GM21717 (cell line): ENCODE data around the gene GSN.

ENCODE experiments used
- ATAC-seq: cut with Tn5 transposase; IDR thresholded peaks from one replicate; pipeline ENCODE4 v1.9.1; 2021; ENCODE audit warnings: mild to moderate bottlenecking, moderate library complexity; ENCODE audit not compliant: unreplicated experiment

Gene GSN

DNA sequence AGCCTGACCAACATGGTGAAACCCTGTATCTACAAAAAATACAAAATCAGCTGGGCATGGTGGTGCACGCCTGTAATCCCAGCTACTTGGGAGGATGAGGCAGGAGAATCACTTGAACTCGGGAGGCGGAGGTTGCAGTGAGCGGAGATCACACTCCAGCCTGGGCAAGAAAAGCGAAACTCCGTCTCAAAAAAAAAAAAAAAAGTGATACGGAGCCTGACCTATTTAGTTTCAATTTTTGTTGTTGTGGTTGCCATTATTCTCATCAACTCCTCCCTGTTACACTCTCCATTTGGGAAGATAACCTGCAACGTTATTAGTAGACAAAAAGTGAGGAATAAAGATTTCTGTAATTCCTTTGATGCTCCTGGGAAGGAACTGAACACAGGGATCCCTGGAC is 100.8 kb downstream of the GSN start:
- ATAC-seq = no peak

DNA sequence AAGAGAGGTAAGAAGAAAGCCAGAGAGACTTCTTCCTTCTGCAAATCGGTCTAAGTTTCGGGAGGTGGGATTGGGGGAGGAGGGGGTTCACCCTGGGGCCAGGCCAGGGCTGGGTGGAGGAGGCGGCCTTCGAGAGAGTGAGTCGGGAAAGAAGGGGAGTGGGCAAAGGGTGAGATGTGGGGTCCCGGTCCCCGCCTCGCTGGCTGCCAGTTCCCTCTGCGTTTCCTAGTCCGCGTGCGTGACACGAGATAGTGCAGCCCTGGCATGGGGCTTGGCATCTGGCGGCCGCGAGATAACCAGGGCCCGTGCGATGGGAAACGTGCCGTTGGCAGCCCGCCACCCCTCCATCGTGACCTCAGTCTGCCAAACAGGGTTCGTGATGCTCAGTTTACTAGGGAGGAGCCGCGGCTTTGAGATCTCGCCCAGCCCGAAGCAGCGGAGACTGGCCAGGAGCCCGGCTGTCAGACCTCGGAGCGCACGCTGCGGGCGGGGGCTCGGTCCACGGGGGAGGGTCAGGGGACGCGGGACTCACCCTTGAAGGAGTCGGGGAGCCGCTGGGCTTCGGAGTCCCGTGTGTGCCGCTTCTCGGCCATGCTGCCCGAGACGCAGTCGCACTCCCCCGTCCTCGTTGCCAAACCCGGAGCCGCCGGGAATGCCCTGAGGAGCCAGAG is 101.8 kb downstream of the GSN start, which contains the start of gene STOM:
Gene STOM (minus strand): TSS at position 656 of the 671 bp plus-strand sequence. CDS start 63 bp downstream, at position 593.
- peak; percentile 59 for ATAC-seq

DNA sequence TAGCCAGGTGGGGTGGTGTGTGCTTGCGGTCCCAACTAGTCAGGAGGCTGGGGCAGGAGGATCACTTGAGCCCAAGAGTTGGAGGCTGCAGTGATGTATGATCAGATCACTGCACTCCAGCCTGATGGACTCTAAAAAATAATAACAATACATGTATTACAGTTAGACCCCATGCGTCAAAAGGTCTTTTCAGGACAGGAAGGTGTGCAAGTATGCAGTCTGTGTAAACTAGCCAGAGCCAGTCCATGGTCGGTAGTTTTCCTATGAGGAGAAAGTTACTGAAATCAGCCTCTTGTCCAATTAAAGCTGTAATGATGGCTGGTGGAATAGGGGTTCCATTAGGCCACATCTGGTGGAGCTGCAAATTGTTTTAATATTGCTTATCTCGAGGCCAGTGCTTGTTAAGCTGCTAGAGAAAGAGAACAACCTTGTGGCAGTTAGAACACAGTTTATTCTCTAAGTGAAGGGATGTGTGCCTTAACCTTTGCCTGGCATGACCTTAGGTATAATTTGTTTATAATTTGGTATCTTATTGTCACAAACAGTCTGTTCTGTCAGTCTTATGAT is 103.6 kb downstream of the GSN start:
- ATAC-seq = no peak

DNA sequence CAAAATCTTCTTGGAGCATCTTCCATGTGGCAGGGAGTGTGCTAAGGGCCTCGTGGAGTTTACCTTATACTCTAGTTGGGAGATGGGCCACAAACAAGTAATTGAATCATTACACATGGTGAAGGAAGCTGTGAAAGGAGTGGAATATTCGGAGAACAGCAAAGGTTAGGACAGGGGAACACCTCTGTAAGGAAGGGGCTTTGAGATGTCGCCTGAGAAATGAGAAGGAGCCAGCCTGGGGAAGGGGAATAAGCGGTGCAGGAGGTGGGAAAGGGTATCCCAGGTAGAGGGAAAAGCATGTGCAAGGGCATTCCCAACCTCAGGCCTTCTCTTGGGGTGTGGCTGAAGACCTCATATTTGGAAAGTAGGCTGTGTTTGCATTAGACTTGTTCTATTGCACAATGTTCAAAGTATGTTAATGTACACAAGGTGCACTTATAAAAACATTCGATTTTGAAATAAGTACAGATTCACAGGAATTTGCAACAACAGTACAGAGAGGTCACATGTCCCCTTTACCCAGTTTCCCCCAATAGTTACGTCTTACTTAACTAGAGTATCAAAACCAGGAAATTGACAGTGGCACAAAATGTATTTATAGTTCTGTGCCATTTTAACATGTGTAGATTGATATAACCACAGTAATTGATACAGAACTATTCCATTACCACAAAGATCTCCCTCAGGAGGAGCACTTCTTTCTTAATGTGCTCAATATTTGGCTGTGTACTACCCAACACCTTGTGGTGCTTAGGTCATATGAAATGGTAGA is 104.5 kb downstream of the GSN start:
- no peak for ATAC-seq

DNA sequence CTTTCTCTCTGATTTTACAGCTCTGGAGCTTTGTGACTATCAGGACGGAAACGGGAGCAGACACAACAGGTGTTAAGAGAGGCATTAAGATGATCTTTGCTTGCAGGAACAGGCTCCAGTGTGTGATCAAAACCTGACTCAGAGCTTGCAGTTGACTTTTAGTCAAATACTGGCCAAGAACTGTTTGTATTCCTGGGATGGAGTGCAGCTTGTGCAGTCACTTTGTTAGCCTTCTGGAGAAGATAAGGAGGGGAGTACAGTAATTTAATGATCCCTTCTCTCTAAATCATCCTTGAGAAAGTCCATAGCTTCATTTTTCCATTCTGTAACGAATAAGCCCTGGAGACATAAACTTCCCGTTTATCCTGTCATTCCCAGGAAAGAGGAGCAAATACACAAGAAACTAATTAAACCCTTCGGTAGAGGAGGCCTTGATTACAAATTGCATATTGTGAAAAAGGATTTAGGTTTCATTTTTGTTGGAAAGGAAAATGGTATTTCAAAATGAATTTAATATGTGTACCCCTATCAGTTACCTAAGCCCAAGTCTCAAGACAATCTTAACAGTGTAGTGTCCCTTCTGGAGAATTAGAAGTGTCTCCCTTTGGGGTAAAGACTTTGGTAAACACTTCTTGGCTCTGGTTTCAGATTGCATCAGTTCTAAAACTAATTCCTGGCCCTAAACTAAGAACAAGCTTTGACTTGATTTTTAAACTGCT is 105.2 kb downstream of the GSN start:
- no peak for ATAC-seq

DNA sequence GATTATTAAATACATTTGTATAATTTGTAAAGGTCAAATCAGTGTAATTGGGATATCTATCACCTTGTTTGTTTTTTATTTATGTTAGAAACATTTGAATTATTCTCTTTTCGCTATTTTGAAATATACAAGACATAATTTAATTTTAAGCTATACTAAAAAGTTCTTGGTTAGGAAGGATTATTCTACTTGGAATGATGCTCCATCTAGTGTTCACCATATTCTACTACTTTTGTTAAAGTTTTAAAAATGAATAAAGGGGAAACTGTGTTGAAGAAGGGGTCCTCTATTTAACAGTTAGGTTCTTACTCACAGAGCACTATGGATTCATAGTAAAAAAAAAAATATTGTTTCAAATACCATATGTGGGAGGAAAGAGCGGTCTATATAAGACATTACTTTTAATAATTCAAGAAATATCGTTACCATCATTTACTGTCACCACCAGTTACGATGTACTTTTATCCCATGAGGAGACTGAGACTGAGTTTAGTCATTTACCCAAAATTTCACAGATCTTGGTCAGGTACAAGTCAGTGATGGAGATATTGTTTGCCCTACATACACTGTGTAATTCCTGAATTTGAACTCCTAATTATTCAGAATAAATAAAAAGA is 108.4 kb downstream of the GSN start:
- no peak for ATAC-seq

DNA sequence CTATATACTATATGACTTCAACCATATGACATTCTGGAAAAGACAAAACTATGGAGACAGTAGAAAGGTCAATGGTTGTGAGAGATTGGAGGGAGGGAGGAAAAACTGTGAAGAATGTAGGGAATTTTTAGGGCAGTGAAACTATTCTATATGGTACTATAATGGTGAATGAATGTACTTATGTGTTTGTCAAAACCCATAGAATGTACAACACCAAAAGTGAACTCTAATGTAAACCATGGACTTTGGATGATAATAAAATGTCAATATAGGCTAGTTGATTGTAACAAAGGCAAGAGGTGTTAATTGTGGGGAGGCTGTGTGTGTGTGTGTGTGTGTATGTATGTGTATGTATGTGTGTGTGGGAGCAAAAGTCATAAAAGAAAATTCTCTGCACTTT is 112.9 kb downstream of the GSN start:
- no peak for ATAC-seq
